Stimulated activated CD8-positive, alpha-beta memory T cell treated with anti-CD3 and anti-CD28 coated beads, Interleukin-15, amount 100 ng/mL, for 1 hour (primary cell): ENCODE measurements around the gene CRX.
"Not testable (repeated sequence)": the region's sequence is repeated elsewhere in the genome, so short reads cannot be mapped to it uniquely, and the experiment has no call there.

Experiments used
- DNase-seq: peaks from one replicate; pipeline ENCODE4 v3.0.0-alpha.2; 2020; ENCODE audit warnings: low read depth

The CRX gene

GRCh38 chr19:47859838-47860237 lies 38.1 kb downstream of the CRX start:
- not testable (repeated sequence) for DNase-seq

- no peak for DNase-seq
Measured at GRCh38 chr19:47860602-47861297, 39.0 kb downstream of the CRX start.

- DNase-seq: no peak
Measured at GRCh38 chr19:47861630-47862029, 39.9 kb downstream of the CRX start.

- DNase-seq: peak; percentile 83
Measured at GRCh38 chr19:47863514-47863936, 41.8 kb downstream of the CRX start.

- no peak for DNase-seq
Measured at GRCh38 chr19:47865166-47865565, 43.4 kb downstream of the CRX start.

GRCh38 chr19:47878906-47879305 lies 57.2 kb downstream of the CRX start:
- no peak for DNase-seq

GRCh38 chr19:47879385-47879784 lies 57.6 kb downstream of the CRX start:
- not testable (repeated sequence) for DNase-seq

- no peak for DNase-seq
Measured at GRCh38 chr19:47881757-47882156, 60.0 kb downstream of the CRX start.

- no peak for DNase-seq
Measured at GRCh38 chr19:47882890-47883289, 61.2 kb downstream of the CRX start.

- DNase-seq: no peak
Measured at GRCh38 chr19:47885067-47885463, 63.3 kb downstream of the CRX start.

- no peak for DNase-seq
Measured at GRCh38 chr19:47886010-47886559, 64.3 kb downstream of the CRX start, which contains the start of gene SULT2A1. Gene SULT2A1, minus strand, starts transcription at chr19:47886315. Its CDS starts 58 bp downstream, at chr19:47886257.

- no peak for DNase-seq
Measured at GRCh38 chr19:47890865-47891621, 69.3 kb downstream of the CRX start.

- no peak for DNase-seq
Measured at GRCh38 chr19:47891622-47891922, 69.8 kb downstream of the CRX start.

- DNase-seq: no peak
Measured at GRCh38 chr19:47891923-47892666, 70.4 kb downstream of the CRX start.
